ENCODE data around the gene CENPP. TPM values are rescaled to one million over a fixed set of nuclear protein-coding genes. Genes with fewer than 3 reads are reported as not detected.

CENPP gene
- total RNA-seq, 1 experiment from 2014 or later: 8.3 TPM

DNA sequence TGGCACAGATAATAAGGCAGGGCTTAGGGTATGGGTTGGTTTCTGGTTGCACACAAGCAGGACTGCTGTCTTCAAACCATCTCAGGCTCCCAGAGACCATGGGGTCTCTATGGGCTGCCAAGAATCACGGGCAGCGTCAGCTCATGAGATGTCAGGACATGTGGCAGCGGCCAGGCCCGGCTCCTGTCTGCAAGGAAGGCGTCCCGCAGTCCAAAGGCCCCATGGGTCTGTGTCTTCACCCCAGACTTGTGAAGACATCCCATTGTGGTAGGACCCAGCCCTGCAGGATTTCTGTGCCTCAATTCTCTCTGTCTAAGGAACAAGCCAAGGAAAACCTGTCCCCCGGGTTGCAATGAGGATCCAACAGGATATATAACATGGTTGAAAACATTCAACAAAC is 311.6 kb downstream of the CENPP start:
- no peak for DNase-seq
- Histone ChIP-seq H3F3A (ENCODE audit: low read length, unreplicated experiment) (no peaks in the 10 kb centered on the region), H3K27me3 (ENCODE audit: low read length) (no peaks in the 10 kb centered on the region), H3K4me1 (ENCODE audit: insufficient read depth, low read length) (no peaks in the 10 kb centered on the region), H3K9ac (ENCODE audit: low read length) (no peak overlapping the region), H4K20me1 (ENCODE audit: low read length) (no peaks in the 10 kb centered on the region), H3K79me2 (ENCODE audit: low read length) (no peaks in the 10 kb centered on the region), H3K27ac (ENCODE audit: low read length) (no peak overlapping the region), H3K9me3 (ENCODE audit: low read length) (no peaks in the 10 kb centered on the region), H3K4me2 (ENCODE audit: low read length) (no peak overlapping the region), H3K9me2 (replicated peaks; ENCODE audit: low read length) (no peaks in the 10 kb centered on the region), H2AFZ (ENCODE audit: low read length) (no peak overlapping the region), H3K36me3 (ENCODE audit: low read depth, low read length) (peaks cover 23% of the 10 kb centered on the region), H3K4me3 (ENCODE audit: low read length) (no peak overlapping the region)
- ChIA-PET CTCF (no interaction called here), POLR2A (ENCODE audit: unreplicated experiment) (no interaction called here)
- TF ChIP-seq EZH2phosphoT487 (IDR thresholded peaks at IDR 0.05; ENCODE audit: borderline replicate concordance, low read length): no peak
- TF ChIP-seq, protein P1, sequence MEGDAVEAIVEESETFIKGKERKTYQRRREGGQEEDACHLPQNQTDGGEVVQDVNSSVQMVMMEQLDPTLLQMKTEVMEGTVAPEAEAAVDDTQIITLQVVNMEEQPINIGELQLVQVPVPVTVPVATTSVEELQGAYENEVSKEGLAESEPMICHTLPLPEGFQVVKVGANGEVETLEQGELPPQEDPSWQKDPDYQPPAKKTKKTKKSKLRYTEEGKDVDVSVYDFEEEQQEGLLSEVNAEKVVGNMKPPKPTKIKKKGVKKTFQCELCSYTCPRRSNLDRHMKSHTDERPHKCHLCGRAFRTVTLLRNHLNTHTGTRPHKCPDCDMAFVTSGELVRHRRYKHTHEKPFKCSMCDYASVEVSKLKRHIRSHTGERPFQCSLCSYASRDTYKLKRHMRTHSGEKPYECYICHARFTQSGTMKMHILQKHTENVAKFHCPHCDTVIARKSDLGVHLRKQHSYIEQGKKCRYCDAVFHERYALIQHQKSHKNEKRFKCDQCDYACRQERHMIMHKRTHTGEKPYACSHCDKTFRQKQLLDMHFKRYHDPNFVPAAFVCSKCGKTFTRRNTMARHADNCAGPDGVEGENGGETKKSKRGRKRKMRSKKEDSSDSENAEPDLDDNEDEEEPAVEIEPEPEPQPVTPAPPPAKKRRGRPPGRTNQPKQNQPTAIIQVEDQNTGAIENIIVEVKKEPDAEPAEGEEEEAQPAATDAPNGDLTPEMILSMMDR (conservative IDR thresholded peaks at IDR 0.05; ENCODE audit: low read depth, low read length): no peak
- ATAC-seq: no peak
- intact Hi-C loops (cut with micrococcal nuclease): no loop called here
- no TSS peak for BruUV-seq (replicated peaks)

DNA sequence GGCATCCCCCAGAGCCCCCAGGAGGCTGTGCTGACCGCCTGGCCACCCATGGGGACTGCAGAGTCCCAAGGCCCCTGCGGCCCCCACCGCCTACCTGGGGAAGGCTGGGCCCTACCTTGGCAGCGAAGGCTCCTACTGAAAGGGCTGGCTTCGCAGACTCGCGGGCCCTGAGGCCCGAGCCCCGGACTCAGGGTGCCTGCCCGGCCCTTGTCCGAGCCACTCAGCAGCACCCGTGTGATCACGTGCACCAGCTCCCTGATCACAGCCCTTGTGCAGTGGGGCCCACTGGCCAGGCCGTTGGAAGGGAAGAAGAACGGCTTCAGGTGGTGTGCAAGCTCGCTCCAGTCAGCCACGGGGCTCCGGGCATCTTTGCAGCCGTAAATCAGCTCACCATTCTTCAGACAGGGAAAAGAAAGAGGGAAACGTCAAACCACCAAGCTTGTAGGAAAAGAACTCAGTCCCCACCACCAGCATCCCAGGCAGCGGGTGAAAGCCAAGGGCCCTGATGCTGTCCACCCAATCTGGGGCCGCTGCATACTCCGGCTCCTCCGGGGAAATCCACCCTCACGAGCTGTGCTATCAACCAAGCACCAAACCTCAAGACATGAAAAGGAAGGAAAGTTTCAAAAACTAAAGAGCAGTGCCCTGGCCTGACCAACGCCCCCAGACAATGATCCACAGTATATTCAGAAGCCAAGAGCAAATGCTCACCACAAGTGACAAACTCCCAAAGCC is 312.3 kb downstream of the CENPP start:
- Histone ChIP-seq H3K36me3 (ENCODE audit: low read depth, low read length) (peaks cover 18% of the 10 kb centered on the region), H3K9me3 (ENCODE audit: low read length) (no peaks in the 10 kb centered on the region), H2AFZ (ENCODE audit: low read length) (no peak overlapping the region), H3K9me2 (replicated peaks; ENCODE audit: low read length) (no peaks in the 10 kb centered on the region), H3K79me2 (ENCODE audit: low read length) (no peaks in the 10 kb centered on the region), H3K4me1 (ENCODE audit: insufficient read depth, low read length) (no peaks in the 10 kb centered on the region), H3K27me3 (ENCODE audit: low read length) (no peaks in the 10 kb centered on the region), H3K9ac (ENCODE audit: low read length) (no peak overlapping the region), H3F3A (ENCODE audit: low read length, unreplicated experiment) (no peaks in the 10 kb centered on the region), H3K27ac (ENCODE audit: low read length) (no peak overlapping the region), H3K4me2 (ENCODE audit: low read length) (no peak overlapping the region), H3K4me3 (ENCODE audit: low read length) (no peak overlapping the region), H4K20me1 (ENCODE audit: low read length) (no peaks in the 10 kb centered on the region)
- ATAC-seq: no peak
- no peak for DNase-seq
- CTCF ChIA-PET: no interaction called here
- BruUV-seq (replicated peaks): no TSS peak
- POLR2A ChIA-PET (ENCODE audit: unreplicated experiment): no interaction called here
- intact Hi-C loops (cut with micrococcal nuclease): no loop called here
- no peak for TF ChIP-seq EZH2 (IDR thresholded peaks at IDR 0.05; ENCODE audit: low read length, unreplicated experiment)
- TF ChIP-seq EZH2phosphoT487 (IDR thresholded peaks at IDR 0.05; ENCODE audit: borderline replicate concordance, low read length): no peak
- TF ChIP-seq, protein P1 (conservative IDR thresholded peaks at IDR 0.05; ENCODE audit: low read depth, low read length): no peak

DNA sequence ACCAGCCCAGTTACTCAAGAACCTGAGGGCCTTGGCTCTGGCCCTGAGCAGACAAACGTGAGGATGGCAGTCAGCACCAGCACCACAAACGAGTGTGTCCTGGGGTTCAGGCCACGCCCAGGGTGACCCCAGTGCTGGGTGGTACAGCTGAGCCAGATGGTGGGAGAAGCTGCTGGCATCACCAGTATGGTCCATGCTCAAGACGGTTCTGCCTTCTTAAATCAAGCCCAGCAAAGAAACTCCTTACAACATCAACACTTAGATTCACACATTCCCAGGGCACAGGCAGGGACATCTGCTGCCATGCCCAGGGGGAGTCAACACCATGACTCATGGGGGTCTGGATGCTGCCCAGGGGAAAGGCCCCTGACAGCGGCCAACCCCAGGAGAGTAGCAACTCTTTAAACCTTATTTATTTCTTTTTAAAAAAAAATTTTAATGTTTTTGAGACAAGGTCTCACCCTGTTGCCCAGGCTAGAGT is 312.9 kb downstream of the CENPP start:
- no peak overlapping the region for H2AFZ ChIP-seq (ENCODE audit: low read length)
- no peak overlapping the region for H3K9ac ChIP-seq (ENCODE audit: low read length)
- ChIA-PET POLR2A (ENCODE audit: unreplicated experiment) (no interaction called here), CTCF (no interaction called here)
- no peak overlapping the region for H3K4me3 ChIP-seq (ENCODE audit: low read length)
- peaks cover 14% of the 10 kb centered on the region for H3K36me3 ChIP-seq (ENCODE audit: low read depth, low read length)
- DNase-seq (no peak), ATAC-seq (no peak)
- H3K4me1 ChIP-seq (ENCODE audit: insufficient read depth, low read length): no peaks in the 10 kb centered on the region
- no peak overlapping the region for H3K27ac ChIP-seq (ENCODE audit: low read length)
- no TSS peak for BruUV-seq (replicated peaks)
- H4K20me1 ChIP-seq (ENCODE audit: low read length): no peaks in the 10 kb centered on the region
- no peaks in the 10 kb centered on the region for H3K27me3 ChIP-seq (ENCODE audit: low read length)
- H3K79me2 ChIP-seq (ENCODE audit: low read length): no peaks in the 10 kb centered on the region
- no peaks in the 10 kb centered on the region for H3K9me2 ChIP-seq (replicated peaks; ENCODE audit: low read length)
- H3F3A ChIP-seq (ENCODE audit: low read length, unreplicated experiment): no peaks in the 10 kb centered on the region
- H3K4me2 ChIP-seq (ENCODE audit: low read length): no peak overlapping the region
- no peak for TF ChIP-seq EZH2phosphoT487 (IDR thresholded peaks at IDR 0.05; ENCODE audit: borderline replicate concordance, low read length)
- TF ChIP-seq, protein P1 (conservative IDR thresholded peaks at IDR 0.05; ENCODE audit: low read depth, low read length): no peak
- no peak for TF ChIP-seq EZH2 (IDR thresholded peaks at IDR 0.05; ENCODE audit: low read length, unreplicated experiment)
- H3K9me3 ChIP-seq (ENCODE audit: low read length): no peaks in the 10 kb centered on the region
- intact Hi-C loops (cut with micrococcal nuclease): no loop called here

Data from PC-3 (cell line).